ENCODE data around the gene BMPR1A.

- no peak for TF ChIP-seq ETV6 (IDR thresholded peaks at IDR 0.05; ENCODE audit: borderline replicate concordance in 1 of 2, low read depth in 2 of 2, low read length in 1 of 2)
- TF ChIP-seq ETV6 (CRISPR knock-in tag; IDR thresholded peaks at IDR 0.05; ENCODE audit: borderline replicate concordance): no peak
- no peak for TF ChIP-seq MLX (CRISPR knock-in tag; conservative IDR thresholded peaks at IDR 0.05)
- TF ChIP-seq REST (IDR thresholded peaks at IDR 0.05; ENCODE audit: borderline replicate concordance): no peak
- no peak for TF ChIP-seq REST (CRISPR knock-in tag; IDR thresholded peaks at IDR 0.05; ENCODE audit: low read depth)
- TF ChIP-seq CREB1 (IDR thresholded peaks at IDR 0.05): no peak
- no peak for TF ChIP-seq CREB1 (CRISPR knock-in tag; IDR thresholded peaks at IDR 0.05)
- no peak for TF ChIP-seq HMGXB4 (CRISPR knock-in tag; IDR thresholded peaks at IDR 0.05)
- no peak for TF ChIP-seq ZNF507 (tag; conservative IDR thresholded peaks at IDR 0.05)
Measured at GRCh38 chr10:86751477-86751876, 4.9 kb upstream of the BMPR1A start.

Measured in K562 (cell line).